Mucosa of descending colon (tissue), 3 donors: ENCODE results near the gene CALHM2. TPM values are rescaled to one million over a fixed set of nuclear protein-coding genes. Genes with fewer than 3 reads are reported as not detected.

Experiments used
- ATAC-seq: fragments of 200-7000 bp; cut with Tn5 transposase; one replicate; pipeline ENCODE4 v1.9.1; 2020; ENCODE audit warnings: mild to moderate bottlenecking, moderate library complexity
- DNase-seq, 3 donors: peaks; one replicate each; pipeline ENCODE4 v3.0.0-alpha.2; 2020
- H3K36me3 ChIP-seq: fragments of 200-600 bp; one replicate; pipeline ENCODE4 v1.8.0; 2021; ENCODE audit warnings: low read depth, mild to moderate bottlenecking
- H3K4me1 ChIP-seq: fragments of 200-600 bp; one replicate; pipeline ENCODE4 v1.8.0; 2021; ENCODE audit warnings: low read depth, mild to moderate bottlenecking
- H3K4me3 ChIP-seq: fragments of 200-600 bp; one replicate; pipeline ENCODE4 v1.8.0; 2021; ENCODE audit warnings: mild to moderate bottlenecking
- H3K9me3 ChIP-seq: fragments of 200-600 bp; one replicate; pipeline ENCODE4 v1.8.0; 2021; ENCODE audit warnings: mild to moderate bottlenecking
- intact Hi-C, 2 donors: fragments of 100-400 bp; cut with DNase I in 1 of 2; cut with micrococcal nuclease in 1 of 2; formaldehyde crosslinking; loops; one replicate each; pipeline versions ENCODE4 v1.11.0 to v1.11.1; 2022; cut with DNase I, micrococcal nuclease
- total RNA-seq, 3 donors: library from RNA; stranded (reverse); fragmentation: NEBNext Ultra II Directional in 2 of 3; extraction: Animal tissue kit (Norgen Biotek cat#: 25700) in 2 of 3; gene quantifications; one replicate each; pipeline versions ENCODE4 v1.2.1 to v1.2.4, GENCODE V29; 2021 to 2023
- TF ChIP-seq, protein P1 (sequence below): fragments of 200-600 bp; IDR thresholded peaks from one replicate; pipeline ENCODE4 v1.8.0; 2022; ENCODE audit warnings: antibody characterized with exemption, mild to moderate bottlenecking
- donor health status: DM: no; HTN: no; CAD: no; lungs with moderate emphysema.
- donor health status: DM: no; HTN: no; CAD: no.
- donor health status: DM: no; HTN: yes; CAD: no.

CALHM2 gene
- total RNA-seq, 3 donors from 2014 or later: 5.8 to 16.8 (median 12.3) TPM

DNA sequence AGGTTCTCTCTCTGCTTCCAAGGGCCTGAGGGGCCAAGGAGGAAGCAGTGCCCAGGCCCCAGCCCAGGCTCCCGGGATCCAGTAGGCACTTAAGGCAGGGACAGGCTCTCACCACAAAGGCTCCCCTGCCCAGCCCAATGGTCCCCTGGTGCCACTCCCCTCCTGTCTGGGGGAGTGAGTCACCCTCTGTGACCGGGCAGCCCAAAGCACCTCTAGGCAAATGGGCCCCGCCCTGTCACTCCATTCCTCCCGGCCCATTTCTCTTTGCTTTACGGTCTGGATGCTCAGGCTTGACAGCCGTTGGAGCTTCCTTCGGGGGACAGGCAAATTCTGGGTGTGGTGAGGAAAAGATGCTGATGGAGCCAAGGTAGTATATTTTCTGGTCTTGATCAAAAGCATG, 27.0 kb upstream of the CALHM2 start, which contains the start of gene CALHM3:
CALHM3 (minus strand) TSS at position 106 of the 400 bp plus-strand sequence. CDS start 208 bp downstream, outside the sequence.
- no peak for DNase-seq

DNA sequence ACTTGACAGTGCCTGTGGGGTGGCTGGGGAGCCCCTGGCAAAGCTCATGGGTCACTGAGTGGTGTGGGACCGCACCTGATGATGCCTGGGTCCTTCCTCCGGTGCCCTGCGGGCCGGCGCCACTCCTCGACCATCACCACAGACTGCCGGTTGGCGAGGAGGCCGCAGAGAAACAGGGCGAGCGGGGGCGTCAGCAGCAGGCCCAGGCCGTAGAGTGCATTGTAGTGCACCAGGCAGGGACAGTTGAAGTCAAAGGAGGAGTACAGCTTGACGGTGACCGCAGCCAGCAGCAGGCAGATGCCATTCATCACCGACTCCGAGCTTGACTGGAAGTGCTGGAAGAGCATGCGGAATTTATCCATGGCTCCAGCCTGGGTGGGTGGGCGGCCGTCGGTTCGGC, 26.5 kb upstream of the CALHM2 start:
- no peak for ATAC-seq
- H3K9me3 ChIP-seq: no peaks in the 10 kb centered on the region

More for the DNA sequence above, 27.0 kb upstream of the CALHM2 start, which contains the start of gene CALHM3:
- Histone ChIP-seq H3K4me3 (no peak within 1 kb of the TSS), H3K4me1 (no peaks in the 10 kb centered on the region), H3K36me3 (no peaks in the 10 kb centered on the region), H3K9me3 (no peaks in the 10 kb centered on the region)
- peak; percentile 83 for ATAC-seq
- intact Hi-C loops: no loop called here
- TF ChIP-seq, protein P1, sequence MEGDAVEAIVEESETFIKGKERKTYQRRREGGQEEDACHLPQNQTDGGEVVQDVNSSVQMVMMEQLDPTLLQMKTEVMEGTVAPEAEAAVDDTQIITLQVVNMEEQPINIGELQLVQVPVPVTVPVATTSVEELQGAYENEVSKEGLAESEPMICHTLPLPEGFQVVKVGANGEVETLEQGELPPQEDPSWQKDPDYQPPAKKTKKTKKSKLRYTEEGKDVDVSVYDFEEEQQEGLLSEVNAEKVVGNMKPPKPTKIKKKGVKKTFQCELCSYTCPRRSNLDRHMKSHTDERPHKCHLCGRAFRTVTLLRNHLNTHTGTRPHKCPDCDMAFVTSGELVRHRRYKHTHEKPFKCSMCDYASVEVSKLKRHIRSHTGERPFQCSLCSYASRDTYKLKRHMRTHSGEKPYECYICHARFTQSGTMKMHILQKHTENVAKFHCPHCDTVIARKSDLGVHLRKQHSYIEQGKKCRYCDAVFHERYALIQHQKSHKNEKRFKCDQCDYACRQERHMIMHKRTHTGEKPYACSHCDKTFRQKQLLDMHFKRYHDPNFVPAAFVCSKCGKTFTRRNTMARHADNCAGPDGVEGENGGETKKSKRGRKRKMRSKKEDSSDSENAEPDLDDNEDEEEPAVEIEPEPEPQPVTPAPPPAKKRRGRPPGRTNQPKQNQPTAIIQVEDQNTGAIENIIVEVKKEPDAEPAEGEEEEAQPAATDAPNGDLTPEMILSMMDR: no peak

DNA sequence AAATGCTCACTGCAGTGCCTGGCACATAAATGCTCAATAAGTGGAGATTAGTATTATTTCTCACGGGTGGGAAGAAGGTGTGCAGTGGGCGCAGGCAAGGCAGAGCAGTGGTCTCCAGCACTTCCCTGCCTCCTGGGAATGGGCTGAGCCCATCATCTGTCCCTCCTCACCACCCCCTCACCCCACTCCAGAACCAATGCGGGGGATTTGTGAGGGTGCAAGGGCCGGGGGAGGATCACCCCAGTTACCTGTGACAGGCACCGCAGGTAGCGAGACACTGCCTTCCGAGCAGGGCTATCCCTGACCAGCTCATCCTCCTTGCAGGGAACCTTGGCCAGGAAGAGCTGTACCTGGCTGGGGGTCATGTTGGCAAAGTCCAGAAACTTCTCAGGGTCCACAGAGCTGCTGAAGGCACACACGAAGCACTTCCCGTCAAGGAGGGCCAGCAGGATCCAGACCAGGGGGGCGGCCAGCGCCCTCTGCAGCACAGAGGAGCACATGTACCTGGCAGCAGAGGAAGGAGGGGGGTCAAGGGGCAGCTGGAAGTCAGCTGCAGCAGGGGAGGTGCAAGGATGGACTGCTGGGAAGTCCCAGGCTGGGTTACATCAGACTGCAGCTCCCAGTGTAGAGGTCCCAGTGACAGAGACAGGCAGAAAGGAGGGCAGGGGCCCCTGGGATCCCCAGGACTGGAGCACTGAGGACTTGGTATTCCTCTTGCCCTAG, 24.0 kb upstream of the CALHM2 start:
- Histone ChIP-seq H3K9me3 (no peaks in the 10 kb centered on the region), H3K4me1 (no peaks in the 10 kb centered on the region), H3K4me3 (no peak overlapping the region), H3K36me3 (no peaks in the 10 kb centered on the region)
- ATAC-seq: no peak
- DNase-seq: peak in 1 of 3 donors; percentile 9
- intact Hi-C loops: no loop called here
- TF ChIP-seq, protein P1: no peak

More for the DNA sequence above, 26.5 kb upstream of the CALHM2 start:
- Histone ChIP-seq H3K36me3 (no peaks in the 10 kb centered on the region), H3K4me1 (no peaks in the 10 kb centered on the region), H3K4me3 (no peak overlapping the region)
- intact Hi-C loops: no loop called here
- TF ChIP-seq, protein P1: no peak
- DNase-seq: no peak

DNA sequence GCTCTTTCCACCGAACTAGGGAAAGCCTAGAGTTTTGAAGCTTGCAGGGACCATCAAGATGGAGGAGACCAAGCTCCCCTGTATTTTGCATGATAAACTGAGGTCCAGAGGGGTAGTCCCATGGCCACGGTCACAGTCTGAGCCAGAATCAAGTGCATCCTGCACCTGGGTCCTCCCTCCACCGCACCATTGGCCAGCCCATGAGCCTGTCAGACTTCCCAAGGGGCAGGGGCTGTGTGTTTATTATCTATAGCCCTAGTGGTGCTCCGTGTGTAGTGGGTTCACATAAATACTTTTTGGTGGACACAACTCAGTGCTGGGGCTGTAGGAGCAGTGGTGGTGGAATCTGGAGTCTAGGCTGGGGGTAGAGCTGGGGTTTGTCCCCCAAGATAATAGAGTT, 23.3 kb upstream of the CALHM2 start:
- TF ChIP-seq, protein P1: no peak
- DNase-seq (no peak), ATAC-seq (no peak)
- no peaks in the 10 kb centered on the region for H3K36me3 ChIP-seq
- no peaks in the 10 kb centered on the region for H3K4me1 ChIP-seq
- no peak overlapping the region for H3K4me3 ChIP-seq
- intact Hi-C loops: no loop called here
- no peaks in the 10 kb centered on the region for H3K9me3 ChIP-seq

DNA sequence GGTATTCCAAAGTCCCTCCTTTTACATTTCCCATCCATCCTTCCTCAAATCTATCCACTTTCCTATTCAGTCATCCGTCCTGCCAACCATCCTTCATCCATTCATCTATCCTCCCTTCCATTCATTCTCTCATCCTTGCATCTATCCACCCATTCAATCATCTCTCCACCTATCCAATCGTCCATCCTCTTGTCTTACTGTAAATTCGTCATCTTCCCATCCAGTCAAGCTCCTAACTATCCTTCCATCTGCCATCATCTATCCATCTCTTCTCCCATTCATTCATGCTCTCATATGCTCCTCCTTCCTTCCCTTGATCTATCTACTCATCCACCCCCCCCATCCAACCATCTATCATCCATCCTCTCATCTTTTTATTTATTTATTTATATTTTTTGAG, 21.9 kb upstream of the CALHM2 start:
- intact Hi-C loops: no loop called here
- DNase-seq (no peak), ATAC-seq (no peak)
- no peak overlapping the region for H3K4me3 ChIP-seq
- H3K9me3 ChIP-seq: no peaks in the 10 kb centered on the region
- H3K4me1 ChIP-seq: no peaks in the 10 kb centered on the region
- TF ChIP-seq, protein P1: no peak
- no peaks in the 10 kb centered on the region for H3K36me3 ChIP-seq
